GM21723 (cell line): ENCODE measurements around the gene CD164L2.
"Not testable (repeated sequence)": the region's sequence is repeated elsewhere in the genome, so short reads cannot be mapped to it uniquely, and the experiment has no call there.

Experiments used
- ATAC-seq: cut with Tn5 transposase; IDR thresholded peaks from one replicate; pipeline ENCODE4 v1.9.1; 2021; ENCODE audit warnings: mild to moderate bottlenecking, moderate library complexity; ENCODE audit not compliant: unreplicated experiment

Gene CD164L2

GRCh38 chr1:27405598-27406361, 22.6 kb upstream of the CD164L2 start:
- not testable (repeated sequence) for ATAC-seq

GRCh38 chr1:27405074-27405473, 21.9 kb upstream of the CD164L2 start:
- no peak for ATAC-seq

DNA sequence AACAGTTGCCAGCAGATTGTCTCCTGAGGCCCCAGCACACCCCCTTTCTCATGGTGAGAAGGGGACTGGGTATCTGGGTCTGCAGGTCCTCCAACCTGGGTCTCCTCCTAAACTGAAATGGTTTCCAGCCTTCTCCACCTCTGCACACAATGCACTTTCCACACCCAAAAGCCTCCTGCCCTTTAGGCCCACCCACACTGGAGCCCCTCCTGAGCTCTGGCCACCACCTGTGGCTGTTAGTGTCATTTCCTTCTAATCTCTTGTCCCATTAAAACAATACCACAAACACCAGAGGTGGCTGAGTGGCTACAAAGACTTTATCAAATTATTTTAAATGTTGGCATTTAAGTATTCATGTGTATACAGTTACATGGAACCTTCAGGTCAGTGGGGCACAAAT, 20.8 kb upstream of the CD164L2 start:
- no peak for ATAC-seq

DNA sequence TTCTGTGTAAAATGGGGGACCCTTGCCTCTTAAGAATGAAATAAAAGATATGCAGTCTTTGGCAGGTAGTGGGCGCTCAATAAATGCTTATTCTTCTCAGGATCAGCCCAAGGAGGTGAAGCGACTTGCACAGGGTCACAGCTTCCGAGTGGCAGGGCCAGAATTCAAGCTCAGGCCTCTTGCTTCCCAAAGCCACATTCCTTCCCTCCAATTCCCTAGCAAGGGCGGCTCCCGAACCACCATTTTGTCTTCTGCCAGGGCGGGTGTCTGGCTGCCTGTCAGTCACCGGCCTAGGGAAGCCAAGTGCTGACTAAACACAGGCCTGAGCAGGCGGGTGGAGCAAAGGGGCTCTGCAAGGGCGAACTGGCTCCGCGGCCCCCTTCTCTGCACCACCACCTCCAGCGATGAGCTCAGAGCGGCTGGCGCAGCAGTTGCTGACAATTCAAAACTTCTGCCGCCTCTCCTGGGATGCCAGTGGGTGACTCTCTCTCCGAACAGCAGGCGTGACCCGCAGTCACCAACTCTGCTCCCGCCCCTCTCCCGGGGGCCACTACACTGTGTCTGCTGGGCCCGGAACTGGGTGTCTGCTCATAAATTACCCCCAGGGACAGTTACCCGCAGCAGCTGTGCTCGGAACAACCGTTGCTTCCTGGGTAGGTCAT, 20.1 kb upstream of the CD164L2 start:
- ATAC-seq: no peak

GRCh38 chr1:27402349-27402754, 19.2 kb upstream of the CD164L2 start:
- no peak for ATAC-seq

- no peak for ATAC-seq
These were observed 17.8 kb upstream of the CD164L2 start for GRCh38 chr1:27400963-27401341.

DNA sequence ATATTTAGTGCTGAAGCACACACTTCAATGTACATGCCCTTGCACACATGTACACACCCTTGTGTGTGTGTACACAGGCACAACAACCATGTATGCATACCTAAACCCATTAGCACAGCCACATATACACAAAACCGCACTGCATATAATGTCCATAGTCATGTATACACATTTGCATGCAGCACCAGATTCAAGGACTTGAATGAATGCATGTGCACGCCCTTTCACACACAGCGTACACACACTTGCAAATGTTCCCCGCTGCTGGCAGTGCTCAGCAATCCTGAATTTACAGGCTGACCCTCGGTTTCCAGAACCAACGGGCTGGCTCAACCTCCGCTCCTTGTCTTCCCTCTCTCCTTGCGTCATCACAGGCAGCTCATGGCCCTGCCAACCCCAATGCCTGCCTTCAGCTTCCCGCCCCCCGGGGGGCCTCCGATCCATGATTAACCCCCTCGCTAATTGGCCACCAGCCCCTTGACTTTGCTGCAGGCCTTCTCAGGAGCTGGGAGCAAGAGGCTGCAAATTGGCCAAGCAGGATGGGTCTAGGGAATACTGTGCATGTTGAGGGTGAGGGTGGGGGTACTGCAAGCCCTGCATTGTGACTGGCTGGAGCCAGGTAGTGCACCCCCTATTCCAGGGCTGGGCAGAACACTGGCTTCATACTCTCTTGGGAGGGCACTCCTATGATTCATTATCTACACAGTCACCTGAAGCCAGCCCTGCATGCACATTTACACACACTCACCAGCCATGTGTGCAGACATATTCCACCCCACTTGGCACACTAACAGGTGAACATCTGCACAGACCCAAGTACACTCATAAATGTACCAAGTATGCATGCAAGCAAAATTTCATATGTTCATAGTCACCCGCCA, 17.2 kb upstream of the CD164L2 start:
- ATAC-seq: no peak

GRCh38 chr1:27399251-27400025, 16.3 kb upstream of the CD164L2 start:
- ATAC-seq: no peak

GRCh38 chr1:27398405-27399149, 15.4 kb upstream of the CD164L2 start:
- ATAC-seq: no peak

- ATAC-seq: no peak
These were observed 14.6 kb upstream of the CD164L2 start for GRCh38 chr1:27397749-27398148.

DNA sequence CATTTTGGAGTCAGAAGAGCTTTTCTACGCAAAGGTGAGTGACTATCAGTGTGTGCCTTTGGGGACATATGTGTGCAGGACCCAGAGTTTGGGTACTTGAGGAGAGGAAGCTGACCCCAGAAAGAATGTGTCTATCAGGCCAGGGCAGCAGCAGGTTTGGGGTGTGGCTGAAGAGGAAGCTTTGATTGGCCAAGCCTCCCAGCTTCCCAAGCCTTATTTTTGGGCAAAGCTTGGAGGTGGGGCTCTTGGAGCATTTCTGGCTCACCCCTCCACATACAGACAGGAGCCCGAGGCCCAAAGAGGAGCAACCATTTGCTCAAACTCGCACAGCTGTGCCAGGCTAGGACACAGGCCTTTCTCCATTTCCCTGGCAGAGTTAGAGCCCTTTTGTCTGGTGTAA, 14.0 kb upstream of the CD164L2 start:
- ATAC-seq: no peak

DNA sequence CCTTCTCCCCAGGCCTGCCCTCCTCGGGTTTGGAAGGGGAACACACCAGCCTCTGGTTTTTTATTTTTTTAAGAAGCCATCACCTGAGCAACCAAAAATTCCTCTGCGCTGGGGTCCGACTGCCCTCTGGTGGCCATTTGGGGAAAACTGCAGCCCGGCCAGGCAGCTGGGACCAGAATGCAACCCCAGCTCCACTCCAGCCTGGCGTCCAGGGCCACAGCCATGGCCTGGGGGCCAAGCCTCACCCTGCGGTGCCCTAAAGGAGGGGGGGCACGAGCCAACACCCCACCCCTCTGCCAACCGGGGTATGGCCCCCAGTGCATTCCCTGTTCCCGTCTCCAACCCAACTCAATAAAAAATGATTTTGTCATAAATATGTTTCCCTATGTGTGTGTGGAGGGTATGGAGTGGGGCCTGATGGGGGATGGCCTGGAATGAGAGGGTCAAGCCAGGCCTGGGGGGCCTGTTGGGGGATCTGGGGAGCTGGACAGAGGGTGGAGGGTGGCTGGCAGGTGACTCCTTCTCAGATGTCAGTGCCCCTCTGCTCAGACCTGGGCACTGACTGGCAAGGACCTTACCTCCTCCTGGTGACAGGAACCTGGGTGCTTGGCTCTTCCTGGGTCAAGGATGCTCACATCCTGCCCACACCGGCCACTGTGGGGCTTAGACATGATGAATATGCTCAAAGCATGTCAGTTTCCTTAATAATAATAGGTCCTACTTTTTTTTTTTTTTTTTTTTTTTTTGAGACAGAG, 12.5 kb upstream of the CD164L2 start:
- no peak for ATAC-seq

- ATAC-seq: no peak
These were observed 11.8 kb upstream of the CD164L2 start for GRCh38 chr1:27394925-27395324.

DNA sequence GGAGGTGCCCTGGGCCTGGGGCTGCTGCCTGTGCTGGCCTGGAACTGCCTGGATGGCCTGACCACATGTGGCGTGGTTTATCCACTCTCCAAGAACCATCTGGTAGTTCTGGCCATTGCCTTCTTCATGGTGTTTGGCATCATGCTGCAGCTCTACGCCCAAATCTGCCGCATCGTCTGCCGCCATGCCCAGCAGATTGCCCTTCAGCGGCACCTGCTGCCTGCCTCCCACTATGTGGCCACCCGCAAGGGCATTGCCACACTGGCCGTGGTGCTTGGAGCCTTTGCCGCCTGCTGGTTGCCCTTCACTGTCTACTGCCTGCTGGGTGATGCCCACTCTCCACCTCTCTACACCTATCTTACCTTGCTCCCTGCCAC, 11.1 kb upstream of the CD164L2 start:
- ATAC-seq: no peak

- ATAC-seq: no peak
These were observed 10.6 kb upstream of the CD164L2 start for GRCh38 chr1:27393641-27394281.

- no peak for ATAC-seq
These were observed 9.9 kb upstream of the CD164L2 start for GRCh38 chr1:27392778-27393635.

- peak; percentile 73 for ATAC-seq
These were observed 9.1 kb upstream of the CD164L2 start, which contains the start of gene GPR3 for GRCh38 chr1:27392096-27392777. Gene GPR3 (plus strand): TSS chr1:27392622. CDS start chr1:27393799, 1,177 bp downstream.
